Measurements from ENCODE around the gene ADGRG6. TPM values are rescaled to one million over a fixed set of nuclear protein-coding genes. Genes with fewer than 3 reads are reported as not detected.

ADGRG6 gene
- total RNA-seq (10.2 TPM), polyA plus RNA-seq (13.6 TPM)
- long read RNA-seq, donor 1: 0 reads
- long read RNA-seq, donor 2: 0 reads
- long read RNA-seq, donor 3: 0 reads
- long read RNA-seq, donor 4: 0 reads
- long read RNA-seq, donor 5, partial matches to known transcripts: 0 of 2 reads
- long read RNA-seq, donor 5, other reads (novel, unspliced or antisense): 0 of 2 reads
- long read RNA-seq, donor 6, partial matches to known transcripts: 0 of 1 reads
- long read RNA-seq, donor 6, other reads (novel, unspliced or antisense): 0 of 1 reads
- long read RNA-seq, donor 7, partial matches to known transcripts: 0 of 2 reads
- long read RNA-seq, donor 7, other reads (novel, unspliced or antisense): 0 of 2 reads
- long read RNA-seq, donor 8: 0 reads
- long read RNA-seq, donor 9, full-length matches to known transcripts: 1 of 1 reads
- long read RNA-seq, donor 9, partial matches to known transcripts: 0 of 1 reads
- long read RNA-seq, donor 9, other reads (novel, unspliced or antisense): 0 of 1 reads
- long read RNA-seq, donor 10, partial matches to known transcripts: 0 of 1 reads
- long read RNA-seq, donor 10, other reads (novel, unspliced or antisense): 0 of 1 reads

- under 1% methylated on average over 69 of the region's 69 CpGs for WGBS
Measured at GRCh38 chr6:142301651-142302391, at the start of gene ADGRG6. ADGRG6 (plus strand) TSS chr6:142302007; CDS start chr6:142302330, 323 bp downstream.

GRCh38 chr6:142254513-142254912, 47.3 kb upstream of the ADGRG6 start:
- no peaks in the 10 kb centered on the region for H3K27me3 ChIP-seq (ENCODE audit: control insufficient read depth in 2 of 2, insufficient read depth in 1 of 2, low read length in 1 of 2)
- no peak overlapping the region for H3K27ac ChIP-seq (ENCODE audit: low read depth in 1 of 2, low read length in 1 of 2)
- H3K4me3 ChIP-seq (ENCODE audit: low read length in 2 of 2): no peak overlapping the region
- no peaks in the 10 kb centered on the region for H3K36me3 ChIP-seq (ENCODE audit: control insufficient read depth in 2 of 2, insufficient read depth in 2 of 2, low read length in 1 of 2)
- WGBS: 97% methylated on average over 6 of the region's 6 CpGs
- DNase-seq (ENCODE audit: low read depth in 6 of 9, low spot score in 9 of 9): no peak
- H3K4me1 ChIP-seq (ENCODE audit: control insufficient read depth in 2 of 2, insufficient read depth in 2 of 2, low read length in 2 of 2): no peaks in the 10 kb centered on the region
- no peaks in the 10 kb centered on the region for H3K9me3 ChIP-seq (ENCODE audit: control insufficient read depth in 2 of 2, insufficient read depth in 1 of 2, low read length in 1 of 2)

More at GRCh38 chr6:142301651-142302391, at the start of gene ADGRG6:
- Histone ChIP-seq H3K4me3 (ENCODE audit: low read length in 2 of 2) (peak within 1 kb of the TSS; percentile 51 to 52), H3K4me1 (ENCODE audit: control insufficient read depth in 2 of 2, insufficient read depth in 2 of 2, low read length in 2 of 2) (peaks cover 4 to 15% of the 10 kb centered on the region in 2 donors), H3K9me3 (ENCODE audit: control insufficient read depth in 2 of 2, insufficient read depth in 1 of 2, low read length in 1 of 2) (peaks cover 1 to 4% of the 10 kb centered on the region in 2 donors), H3K27ac (ENCODE audit: low read depth in 1 of 2, low read length in 1 of 2) (peak within 1 kb of the TSS; percentile 60 to 74), H3K36me3 (ENCODE audit: control insufficient read depth in 2 of 2, insufficient read depth in 2 of 2, low read length in 1 of 2) (no peaks in the 10 kb centered on the region), H3K27me3 (ENCODE audit: control insufficient read depth in 2 of 2, insufficient read depth in 1 of 2, low read length in 1 of 2) (peaks cover 5 to 30% of the 10 kb centered on the region in 2 donors)
- peak in 5 of 9 donors; percentile 28 to 65 (median 42) for DNase-seq (ENCODE audit: low read depth in 6 of 9, low spot score in 9 of 9)

- Histone ChIP-seq H3K27ac (ENCODE audit: low read depth in 1 of 2, low read length in 1 of 2) (no peak overlapping the region), H3K9me3 (ENCODE audit: control insufficient read depth in 2 of 2, insufficient read depth in 1 of 2, low read length in 1 of 2) (no peaks in the 10 kb centered on the region), H3K4me1 (ENCODE audit: control insufficient read depth in 2 of 2, insufficient read depth in 2 of 2, low read length in 2 of 2) (no peaks in the 10 kb centered on the region), H3K4me3 (ENCODE audit: low read length in 2 of 2) (no peak overlapping the region), H3K36me3 (ENCODE audit: control insufficient read depth in 2 of 2, insufficient read depth in 2 of 2, low read length in 1 of 2) (no peaks in the 10 kb centered on the region), H3K27me3 (ENCODE audit: control insufficient read depth in 2 of 2, insufficient read depth in 1 of 2, low read length in 1 of 2) (no peaks in the 10 kb centered on the region)
- DNase-seq (ENCODE audit: low read depth in 6 of 9, low spot score in 9 of 9): no peak
- 14% methylated on average over 2 of the region's 2 CpGs for WGBS
Measured at GRCh38 chr6:142255785-142256184, 46.0 kb upstream of the ADGRG6 start.

GRCh38 chr6:142258305-142258704, 43.5 kb upstream of the ADGRG6 start:
- no peak for DNase-seq (ENCODE audit: low read depth in 6 of 9, low spot score in 9 of 9)
- no peaks in the 10 kb centered on the region for H3K9me3 ChIP-seq (ENCODE audit: control insufficient read depth in 2 of 2, insufficient read depth in 1 of 2, low read length in 1 of 2)
- WGBS: 98% methylated on average over 6 of the region's 6 CpGs
- H3K4me1 ChIP-seq (ENCODE audit: control insufficient read depth in 2 of 2, insufficient read depth in 2 of 2, low read length in 2 of 2): no peaks in the 10 kb centered on the region
- H3K27ac ChIP-seq (ENCODE audit: low read depth in 1 of 2, low read length in 1 of 2): no peak overlapping the region
- no peaks in the 10 kb centered on the region for H3K36me3 ChIP-seq (ENCODE audit: control insufficient read depth in 2 of 2, insufficient read depth in 2 of 2, low read length in 1 of 2)
- no peaks in the 10 kb centered on the region for H3K27me3 ChIP-seq (ENCODE audit: control insufficient read depth in 2 of 2, insufficient read depth in 1 of 2, low read length in 1 of 2)
- H3K4me3 ChIP-seq (ENCODE audit: low read length in 2 of 2): no peak overlapping the region

- Histone ChIP-seq H3K27ac (ENCODE audit: low read depth in 1 of 2, low read length in 1 of 2) (no peak overlapping the region), H3K27me3 (ENCODE audit: control insufficient read depth in 2 of 2, insufficient read depth in 1 of 2, low read length in 1 of 2) (no peaks in the 10 kb centered on the region), H3K36me3 (ENCODE audit: control insufficient read depth in 2 of 2, insufficient read depth in 2 of 2, low read length in 1 of 2) (no peaks in the 10 kb centered on the region), H3K4me3 (ENCODE audit: low read length in 2 of 2) (no peak overlapping the region), H3K4me1 (ENCODE audit: control insufficient read depth in 2 of 2, insufficient read depth in 2 of 2, low read length in 2 of 2) (no peaks in the 10 kb centered on the region), H3K9me3 (ENCODE audit: control insufficient read depth in 2 of 2, insufficient read depth in 1 of 2, low read length in 1 of 2) (no peaks in the 10 kb centered on the region)
- no peak for DNase-seq (ENCODE audit: low read depth in 6 of 9, low spot score in 9 of 9)
- WGBS: 97% methylated on average over 8 of the region's 8 CpGs
Measured at GRCh38 chr6:142258757-142259156, 43.0 kb upstream of the ADGRG6 start.

GRCh38 chr6:142260748-142261147, 41.1 kb upstream of the ADGRG6 start:
- no peak overlapping the region for H3K4me3 ChIP-seq (ENCODE audit: low read length in 2 of 2)
- 98% methylated on average over 3 of the region's 3 CpGs for WGBS
- no peaks in the 10 kb centered on the region for H3K27me3 ChIP-seq (ENCODE audit: control insufficient read depth in 2 of 2, insufficient read depth in 1 of 2, low read length in 1 of 2)
- H3K4me1 ChIP-seq (ENCODE audit: control insufficient read depth in 2 of 2, insufficient read depth in 2 of 2, low read length in 2 of 2): no peaks in the 10 kb centered on the region
- no peak overlapping the region for H3K27ac ChIP-seq (ENCODE audit: low read depth in 1 of 2, low read length in 1 of 2)
- DNase-seq (ENCODE audit: low read depth in 6 of 9, low spot score in 9 of 9): no peak
- no peaks in the 10 kb centered on the region for H3K9me3 ChIP-seq (ENCODE audit: control insufficient read depth in 2 of 2, insufficient read depth in 1 of 2, low read length in 1 of 2)
- no peaks in the 10 kb centered on the region for H3K36me3 ChIP-seq (ENCODE audit: control insufficient read depth in 2 of 2, insufficient read depth in 2 of 2, low read length in 1 of 2)

- DNase-seq (ENCODE audit: low read depth in 6 of 9, low spot score in 9 of 9): no peak
- no peaks in the 10 kb centered on the region for H3K36me3 ChIP-seq (ENCODE audit: control insufficient read depth in 2 of 2, insufficient read depth in 2 of 2, low read length in 1 of 2)
- no peaks in the 10 kb centered on the region for H3K4me1 ChIP-seq (ENCODE audit: control insufficient read depth in 2 of 2, insufficient read depth in 2 of 2, low read length in 2 of 2)
- H3K27me3 ChIP-seq (ENCODE audit: control insufficient read depth in 2 of 2, insufficient read depth in 1 of 2, low read length in 1 of 2): no peaks in the 10 kb centered on the region
- H3K27ac ChIP-seq (ENCODE audit: low read depth in 1 of 2, low read length in 1 of 2): no peak overlapping the region
- no peaks in the 10 kb centered on the region for H3K9me3 ChIP-seq (ENCODE audit: control insufficient read depth in 2 of 2, insufficient read depth in 1 of 2, low read length in 1 of 2)
- no peak overlapping the region for H3K4me3 ChIP-seq (ENCODE audit: low read length in 2 of 2)
Measured at GRCh38 chr6:142262231-142262630, 39.6 kb upstream of the ADGRG6 start.

- no peaks in the 10 kb centered on the region for H3K9me3 ChIP-seq (ENCODE audit: control insufficient read depth in 2 of 2, insufficient read depth in 1 of 2, low read length in 1 of 2)
- no peak for DNase-seq (ENCODE audit: low read depth in 6 of 9, low spot score in 9 of 9)
- H3K4me3 ChIP-seq (ENCODE audit: low read length in 2 of 2): no peak overlapping the region
- no peaks in the 10 kb centered on the region for H3K36me3 ChIP-seq (ENCODE audit: control insufficient read depth in 2 of 2, insufficient read depth in 2 of 2, low read length in 1 of 2)
- H3K27ac ChIP-seq (ENCODE audit: low read depth in 1 of 2, low read length in 1 of 2): no peak overlapping the region
- no peaks in the 10 kb centered on the region for H3K4me1 ChIP-seq (ENCODE audit: control insufficient read depth in 2 of 2, insufficient read depth in 2 of 2, low read length in 2 of 2)
- no peaks in the 10 kb centered on the region for H3K27me3 ChIP-seq (ENCODE audit: control insufficient read depth in 2 of 2, insufficient read depth in 1 of 2, low read length in 1 of 2)
- 96% methylated on average over 1 of the region's 1 CpG for WGBS
Measured at GRCh38 chr6:142265476-142265875, 36.3 kb upstream of the ADGRG6 start.

GRCh38 chr6:142266060-142266459, 35.7 kb upstream of the ADGRG6 start:
- 96% methylated on average over 4 of the region's 4 CpGs for WGBS
- Histone ChIP-seq H3K4me1 (ENCODE audit: control insufficient read depth in 2 of 2, insufficient read depth in 2 of 2, low read length in 2 of 2) (no peaks in the 10 kb centered on the region), H3K27me3 (ENCODE audit: control insufficient read depth in 2 of 2, insufficient read depth in 1 of 2, low read length in 1 of 2) (no peaks in the 10 kb centered on the region)

More at GRCh38 chr6:142266060-142266459, 35.7 kb upstream of the ADGRG6 start:
- Histone ChIP-seq H3K36me3 (ENCODE audit: control insufficient read depth in 2 of 2, insufficient read depth in 2 of 2, low read length in 1 of 2) (no peaks in the 10 kb centered on the region), H3K9me3 (ENCODE audit: control insufficient read depth in 2 of 2, insufficient read depth in 1 of 2, low read length in 1 of 2) (no peaks in the 10 kb centered on the region), H3K4me3 (ENCODE audit: low read length in 2 of 2) (no peak overlapping the region), H3K27ac (ENCODE audit: low read depth in 1 of 2, low read length in 1 of 2) (no peak overlapping the region)
- no peak for DNase-seq (ENCODE audit: low read depth in 6 of 9, low spot score in 9 of 9)
